Activated CD4-positive, alpha-beta T cell treated with anti-CD3 and anti-CD28 coated beads for 36 hours (primary cell): ENCODE data around the gene INTS12. TPM values are rescaled to one million over a fixed set of nuclear protein-coding genes. Genes with fewer than 3 reads are reported as not detected.
A peak's percentile ranks its signal among the peaks of the same experiment; 100 is the strongest.
"Not testable (repeated sequence)": the region's sequence is repeated elsewhere in the genome, so short reads cannot be mapped to it uniquely, and the experiment has no call there.

ENCODE experiments used
- ATAC-seq: fragments of 200-7000 bp; cut with Tn5 transposase; one replicate; pipeline ENCODE4 v1.10.0; 2021; ENCODE audit warnings: mild to moderate bottlenecking, moderate library complexity
- CTCF ChIA-PET: fragments of 350-600 bp; sonication (Branson Sonifier 250); formaldehyde crosslinking; loops from one replicate; lab custom pipeline; 2021; ENCODE audit warnings: antibody characterized with exemption; lab: Charles Lee
- POLR2A ChIA-PET: fragments of 350-600 bp; sonication (Branson Sonifier 250); formaldehyde crosslinking; loops from one replicate; lab custom pipeline; 2021; ENCODE audit warnings: antibody characterized with exemption, inconsistent platforms; lab: Charles Lee
- DNase-seq: peaks from one replicate; pipeline ENCODE4 v3.0.0-alpha.2; 2020
- H3K27ac Mint-ChIP-seq: one replicate; pipeline ENCODE4 v1.8.0; 2021; ENCODE audit warnings: mixed read lengths
- H3K27me3 Mint-ChIP-seq: one replicate; pipeline ENCODE4 v1.8.0; 2021; ENCODE audit warnings: mixed read lengths
- H3K36me3 Mint-ChIP-seq: one replicate; pipeline ENCODE4 v1.8.0; 2021; ENCODE audit warnings: low read depth, mixed read lengths
- H3K4me1 Mint-ChIP-seq: one replicate; pipeline ENCODE4 v1.8.0; 2021; ENCODE audit warnings: mixed read lengths
- H3K4me3 Mint-ChIP-seq: one replicate; pipeline ENCODE4 v1.8.0; 2021; ENCODE audit warnings: mild to moderate bottlenecking, moderate library complexity, mixed read lengths
- H3K9me3 Mint-ChIP-seq: one replicate; pipeline ENCODE4 v1.8.0; 2021; ENCODE audit warnings: low read depth, mixed read lengths
- intact Hi-C, 2 experiments: fragments of 100-400 bp; cut with DNase I in 1 of 2; cut with micrococcal nuclease in 1 of 2; formaldehyde crosslinking; loops; one replicate each; pipeline versions ENCODE4 v1.14.2 to v1.15.1; 2022 to 2024; cut with DNase I, micrococcal nuclease
- total RNA-seq, 2 experiments: library from RNA; stranded (reverse); gene quantifications; one replicate each; pipeline ENCODE4 v1.2.3, GENCODE V29; 2021

Gene INTS12
- total RNA-seq, result 10 to 100 TPM; 20.2 to 28.4 TPM

- no peaks in the 10 kb centered on the region for H3K9me3 Mint-ChIP-seq
- POLR2A ChIA-PET, result interaction anchor here (0.7 kb wide), 1 partner anchor 1719 kb away, joined by 3 read pairs; no protein-coding TSS in a partner anchor
Observed at GRCh38 chr4:105708181-105709080, at the start of gene INTS12, which contains the start of gene GSTCD. TSS of gene INTS12 (minus strand) at chr4:105708689. CDS start at chr4:105700005, 8,684 bp downstream. TSS of gene GSTCD (plus strand) at chr4:105708784. CDS start at chr4:105717614, 8,830 bp downstream.

GRCh38 chr4:105755375-105755774, 46.9 kb upstream of the INTS12 start:
- DNase-seq, result no peak
- no peak for ATAC-seq
- H3K4me3 Mint-ChIP-seq, result no peak overlapping the region
- ChIA-PET CTCF (no interaction called here), POLR2A (no interaction called here)
- peaks cover 2% of the 10 kb centered on the region for H3K36me3 Mint-ChIP-seq
- H3K27me3 Mint-ChIP-seq, result no peaks in the 10 kb centered on the region
- H3K27ac Mint-ChIP-seq, result no peak overlapping the region
- intact Hi-C loops, result no loop called here
- peaks cover 2% of the 10 kb centered on the region for H3K4me1 Mint-ChIP-seq
- H3K9me3 Mint-ChIP-seq, result no peaks in the 10 kb centered on the region

More at GRCh38 chr4:105708181-105709080, at the start of gene INTS12, which contains the start of gene GSTCD:
- peaks cover 26% of the 10 kb centered on the region for H3K4me1 Mint-ChIP-seq
- no peaks in the 10 kb centered on the region for H3K27me3 Mint-ChIP-seq
- CTCF ChIA-PET, result interaction anchor here (1.2 kb wide), 1 partner anchor 11 kb away, joined by 3 read pairs; no protein-coding TSS in a partner anchor
- ATAC-seq, result peak; percentile 93
- H3K36me3 Mint-ChIP-seq, result peaks cover 4% of the 10 kb centered on the region
- H3K4me3 Mint-ChIP-seq, result peak within 1 kb of the TSS; percentile 98
- DNase-seq, result peak; percentile 93
- H3K27ac Mint-ChIP-seq, result peak within 1 kb of the TSS; percentile 96
- intact Hi-C loops, result loop anchor here (1.0 to 10.0 kb wide), 7 partner anchors 235 to 648 kb away; partner anchors contain the start of genes AIMP1 (in 2 of the 2), TBCK (in 2 of the 2) and PPA2 (in 1 of the 2)

GRCh38 chr4:105753361-105753760, 44.9 kb upstream of the INTS12 start:
- CTCF ChIA-PET, result interaction anchor here (0.6 kb wide), 1 partner anchor 23 kb away, joined by 5 read pairs; no protein-coding TSS in a partner anchor
- H3K27me3 Mint-ChIP-seq, result no peaks in the 10 kb centered on the region
- no peak overlapping the region for H3K27ac Mint-ChIP-seq
- ATAC-seq (no peak), DNase-seq (no peak)
- H3K36me3 Mint-ChIP-seq, result peaks cover 2% of the 10 kb centered on the region
- POLR2A ChIA-PET, result no interaction called here
- peaks cover 2% of the 10 kb centered on the region for H3K4me1 Mint-ChIP-seq
- H3K9me3 Mint-ChIP-seq, result no peaks in the 10 kb centered on the region
- intact Hi-C loops, result no loop called here
- H3K4me3 Mint-ChIP-seq, result no peak overlapping the region

- no peak for DNase-seq
- POLR2A ChIA-PET, result no interaction called here
- no peak overlapping the region for H3K4me3 Mint-ChIP-seq
- intact Hi-C loops, result no loop called here
- CTCF ChIA-PET, result no interaction called here
- peaks cover 2% of the 10 kb centered on the region for H3K4me1 Mint-ChIP-seq
- no peaks in the 10 kb centered on the region for H3K27me3 Mint-ChIP-seq
- no peaks in the 10 kb centered on the region for H3K9me3 Mint-ChIP-seq
- peaks cover 2% of the 10 kb centered on the region for H3K36me3 Mint-ChIP-seq
- H3K27ac Mint-ChIP-seq, result no peak overlapping the region
- ATAC-seq, result no peak
Observed at GRCh38 chr4:105751718-105752299, 43.3 kb upstream of the INTS12 start.

- intact Hi-C loops, result no loop called here
- H3K4me1 Mint-ChIP-seq, result no peaks in the 10 kb centered on the region
- no peaks in the 10 kb centered on the region for H3K9me3 Mint-ChIP-seq
- ATAC-seq, result no peak
- H3K27ac Mint-ChIP-seq, result no peak overlapping the region
- H3K27me3 Mint-ChIP-seq, result no peaks in the 10 kb centered on the region
- peaks cover 5% of the 10 kb centered on the region for H3K36me3 Mint-ChIP-seq
- POLR2A ChIA-PET, result no interaction called here
- DNase-seq, result no peak
- CTCF ChIA-PET, result no interaction called here
- H3K4me3 Mint-ChIP-seq, result no peak overlapping the region
Observed at GRCh38 chr4:105748222-105748621, 39.7 kb upstream of the INTS12 start.

GRCh38 chr4:105741548-105741947, 33.1 kb upstream of the INTS12 start:
- ChIA-PET CTCF (interaction anchor here (2.1 kb wide), 1 partner anchor 26 kb away, joined by 4 read pairs; no protein-coding TSS in a partner anchor), POLR2A (no interaction called here)
- ATAC-seq (no peak), DNase-seq (no peak)
- intact Hi-C loops, result no loop called here
- no peaks in the 10 kb centered on the region for H3K27me3 Mint-ChIP-seq
- H3K4me3 Mint-ChIP-seq, result no peak overlapping the region
- H3K36me3 Mint-ChIP-seq, result peaks cover 42% of the 10 kb centered on the region
- H3K27ac Mint-ChIP-seq, result no peak overlapping the region
- peaks cover 16% of the 10 kb centered on the region for H3K9me3 Mint-ChIP-seq
- H3K4me1 Mint-ChIP-seq, result no peaks in the 10 kb centered on the region

- H3K27ac Mint-ChIP-seq, DNase-seq, H3K27me3 Mint-ChIP-seq, intact Hi-C loops, POLR2A ChIA-PET, H3K4me1 Mint-ChIP-seq, ATAC-seq, H3K4me3 Mint-ChIP-seq: not testable (repeated sequence)
- CTCF ChIA-PET, result interaction anchor here (0.7 kb wide), 1 partner anchor 78 kb away, joined by 3 read pairs; no protein-coding TSS in a partner anchor
- peaks cover 80% of the 10 kb centered on the region for H3K36me3 Mint-ChIP-seq
- H3K9me3 Mint-ChIP-seq, result peaks cover 31% of the 10 kb centered on the region
Observed at GRCh38 chr4:105735217-105735616, 26.7 kb upstream of the INTS12 start.

GRCh38 chr4:105729895-105730294, 21.4 kb upstream of the INTS12 start:
- H3K4me3 Mint-ChIP-seq, result not testable (repeated sequence)

GRCh38 chr4:105725623-105726022, 17.1 kb upstream of the INTS12 start:
- H3K4me1 Mint-ChIP-seq, result no peaks in the 10 kb centered on the region
- H3K27ac Mint-ChIP-seq, result no peak overlapping the region
- DNase-seq (no peak), ATAC-seq (no peak)
- ChIA-PET POLR2A (no interaction called here), CTCF (no interaction called here)
- H3K27me3 Mint-ChIP-seq, result no peaks in the 10 kb centered on the region
- peaks cover 32% of the 10 kb centered on the region for H3K36me3 Mint-ChIP-seq
- no peaks in the 10 kb centered on the region for H3K9me3 Mint-ChIP-seq
- intact Hi-C loops, result no loop called here
- H3K4me3 Mint-ChIP-seq, result no peak overlapping the region

More at GRCh38 chr4:105729895-105730294, 21.4 kb upstream of the INTS12 start:
- H3K27me3 Mint-ChIP-seq, DNase-seq, CTCF ChIA-PET, H3K27ac Mint-ChIP-seq, intact Hi-C loops, POLR2A ChIA-PET, ATAC-seq, H3K4me1 Mint-ChIP-seq: not testable (repeated sequence)
- Mint-ChIP-seq H3K36me3 (peaks cover 62% of the 10 kb centered on the region), H3K9me3 (peaks cover 14% of the 10 kb centered on the region)

- POLR2A ChIA-PET, result no interaction called here
- CTCF ChIA-PET, result interaction anchor here (0.9 to 1.3 kb wide), 5 partner anchors 8 to 20 kb away, joined by 3 to 4 read pairs (median 4); partner anchors contain the start of genes GSTCD and INTS12
- no peak overlapping the region for H3K4me3 Mint-ChIP-seq
- no peaks in the 10 kb centered on the region for H3K9me3 Mint-ChIP-seq
- intact Hi-C loops, result loop anchor here in 1 of 2 experiments (5.0 kb wide), 1 partner anchor 197 kb away; no protein-coding TSS in a partner anchor
- peaks cover 14% of the 10 kb centered on the region for H3K36me3 Mint-ChIP-seq
- H3K27me3 Mint-ChIP-seq, result no peaks in the 10 kb centered on the region
- DNase-seq, result no peak
- H3K27ac Mint-ChIP-seq, result no peak overlapping the region
- peaks cover 3% of the 10 kb centered on the region for H3K4me1 Mint-ChIP-seq
- no peak for ATAC-seq
Observed at GRCh38 chr4:105719204-105719603, 10.7 kb upstream of the INTS12 start.

- Mint-ChIP-seq H3K36me3 (peaks cover 11% of the 10 kb centered on the region), H3K4me3 (no peak overlapping the region), H3K27ac (no peak overlapping the region), H3K4me1 (peaks cover 11% of the 10 kb centered on the region), H3K27me3 (no peaks in the 10 kb centered on the region), H3K9me3 (no peaks in the 10 kb centered on the region)
- intact Hi-C loops, result loop anchor here in 1 of 2 experiments (5.0 kb wide), 1 partner anchor 193 kb away; no protein-coding TSS in a partner anchor
- ATAC-seq, result no peak
- DNase-seq, result no peak
- ChIA-PET CTCF (interaction anchor here (0.8 to 1.7 kb wide), 7 partner anchors 10 to 492 kb away, joined by 3 to 9 read pairs (median 4); no protein-coding TSS in a partner anchor), POLR2A (no interaction called here)
Observed at GRCh38 chr4:105715692-105716278, 7.3 kb upstream of the INTS12 start.
